K562 (cell line): Measurements from ENCODE around the gene PRKCQ. TPM values are rescaled to one million over a fixed set of nuclear protein-coding genes. Genes with fewer than 3 reads are reported as not detected.

ENCODE experiments used
- ATAC-seq: fragments of 200-7000 bp; cut with Tn5 transposase; 3 replicates; pipeline ENCODE4 v1.9.1; 2020; ENCODE audit warnings: moderate library complexity
- BruUV-seq: library from RNA; stranded (reverse); fragments of 400-500 nt; replicated peaks from 2 replicates; lab custom pipeline; 2021; lab: Mats Ljungman, UMichigan
- CTCF ChIA-PET: fragments of 300-600 bp; formaldehyde crosslinking; extraction: SDS; loops from one replicate; lab custom pipeline; 2021; ENCODE audit warnings: low intra/inter-chr PET ratio; lab: Yijun Ruan, JAX
- POLR2A ChIA-PET: fragments of 300-600, 350-650 bp; sonication (Branson Sonifier 250); formaldehyde crosslinking; extraction: SDS; loops from one replicate; lab custom pipeline; 2021; ENCODE audit warnings: antibody characterized with exemption, inconsistent platforms; lab: Yijun Ruan, JAX
- DNase-seq, 4 experiments: peaks; one replicate each; pipeline versions ENCODE4 v3.0.0 to v3.0.0-alpha.2; 2011 to 2018; ENCODE audit warnings: low spot score in 3 of 4, mixed read lengths in 3 of 4; ENCODE audit errors: extremely low read depth in 1 of 4
- FAIRE-seq: peaks from 2 replicates; lab custom pipeline; 2011; peaks lifted over from hg19 to GRCh38; lab: Jason Lieb, UNC
- H2AFZ ChIP-seq: 2 replicates; pipeline ENCODE4 v1.6.0; 2011; ENCODE audit warnings: low read depth, low read length, control low read depth, inconsistent platforms
- H3K27ac ChIP-seq: fragments of 200-600 bp; 3 replicates; pipeline ENCODE4 v1.8.0; 2011; ENCODE audit warnings: low read depth, mild to moderate bottlenecking, control low read depth, inconsistent platforms, low read length, moderate library complexity, mixed read lengths; ENCODE audit errors: extremely low read depth
- H3K27me3 ChIP-seq, 2 experiments: fragments of 300-600 bp in 1 of 2; 2 replicates in 1 of 2; 3 replicates in 1 of 2; pipeline versions ENCODE4 v1.6.0 to v1.8.0; 2011; ENCODE audit warnings: inconsistent platforms in 2 of 2, low read length in 2 of 2, mild to moderate bottlenecking in 1 of 2, mixed read lengths in 1 of 2, moderate library complexity in 1 of 2; ENCODE audit not compliant: control insufficient read depth in 2 of 2, insufficient read depth in 2 of 2
- H3K36me3 ChIP-seq: fragments of 300-600 bp; 3 replicates; pipeline ENCODE4 v1.8.0; 2011; ENCODE audit warnings: mild to moderate bottlenecking, low read length, inconsistent platforms; ENCODE audit not compliant: control insufficient read depth, insufficient read depth
- H3K4me1 ChIP-seq, 2 experiments: fragments of 200-600 bp in 1 of 2; replicated peaks in 1 of 2; 2 replicates in 1 of 2; 3 replicates in 1 of 2; pipeline versions ENCODE4 v1.5.1 to v1.8.0; 2011; ENCODE audit warnings: inconsistent platforms in 2 of 2, low read length in 2 of 2, mild to moderate bottlenecking in 1 of 2, mixed read lengths in 1 of 2, moderate library complexity in 1 of 2; ENCODE audit not compliant: control insufficient read depth in 2 of 2, insufficient read depth in 2 of 2
- H3K4me2 ChIP-seq: 2 replicates; pipeline ENCODE4 v1.6.1; 2011; ENCODE audit warnings: low read length, control low read depth, inconsistent platforms, mixed read lengths; ENCODE audit not compliant: insufficient read depth
- H3K4me3 ChIP-seq: fragments of 200-600 bp; sonication (generic), shearing (Covaris generic); 2 replicates; pipeline ENCODE4 v1.5.1; 2016; ENCODE audit warnings: control low read depth, inconsistent platforms
- H3K79me2 ChIP-seq: fragments of 200-600 bp; 3 replicates; pipeline ENCODE4 v1.8.0; 2011; ENCODE audit warnings: low read length, inconsistent platforms; ENCODE audit not compliant: control insufficient read depth, insufficient read depth
- H3K9ac ChIP-seq, 2 experiments: 2 replicates each; pipeline versions ENCODE4 v1.6.0 to v1.6.1; 2011; ENCODE audit warnings: low read depth in 2 of 2, low read length in 2 of 2, control low read depth in 1 of 2, inconsistent platforms in 1 of 2, mild to moderate bottlenecking in 1 of 2, mixed read lengths in 1 of 2; ENCODE audit not compliant: insufficient read depth in 1 of 2
- H3K9me1 ChIP-seq: one replicate; pipeline ENCODE4 v1.6.0; 2011; ENCODE audit warnings: inconsistent platforms, mild to moderate bottlenecking, low read length, moderate library complexity; ENCODE audit not compliant: control insufficient read depth, insufficient read depth
- H3K9me3 ChIP-seq: replicated peaks from 2 replicates; pipeline ENCODE4 v1.5.1; 2011; ENCODE audit warnings: low read depth, low read length, inconsistent platforms; ENCODE audit not compliant: control insufficient read depth, insufficient read depth
- H4K20me1 ChIP-seq: replicated peaks from 2 replicates; pipeline ENCODE4 v1.6.1; 2011; ENCODE audit warnings: low read length, inconsistent platforms, mixed read lengths; ENCODE audit not compliant: control insufficient read depth, insufficient read depth
- CTCF ChIP-seq, 3 experiments: IDR thresholded peaks in 2 of 3; conservative IDR thresholded peaks in 1 of 3; 2 replicates each; pipeline ENCODE4 v1.5.1; 2011 to 2012; ENCODE audit warnings: low read length in 3 of 3, mild to moderate bottlenecking in 3 of 3, control low read depth in 2 of 3, improper control_type of control experiment in 1 of 3, inconsistent platforms in 1 of 3, low read depth in 1 of 3, mixed read lengths in 1 of 3, moderate library complexity in 1 of 3; ENCODE audit not compliant: insufficient read depth in 2 of 3
- KLF16 ChIP-seq: IDR thresholded peaks from 2 replicates; pipeline ENCODE4 v1.6.1; 2016; ENCODE audit warnings: antibody characterized with exemption
- TAF7 ChIP-seq: fragments of 450-650 bp; IDR thresholded peaks from 2 replicates; pipeline ENCODE4 v1.6.1; 2016; ENCODE audit warnings: missing genetic modification characterization, missing compliant biosample characterization
- ZBED1 ChIP-seq: IDR thresholded peaks from 2 replicates; pipeline ENCODE4 v1.6.1; 2014
- ZSCAN29 ChIP-seq: fragments of 450-650 bp; IDR thresholded peaks from 2 replicates; pipeline ENCODE4 v1.6.1; 2017
- WGBS: fragments of 100-300 bp; shearing (Covaris generic); methylation state at CpG from one replicate; pipeline ENCODE4 v1.1.6; 2016; ENCODE audit warnings: low coverage, mixed read lengths; ENCODE audit not compliant: insufficient coverage; ENCODE audit errors: missing lambda C conversion rate; 5-methylcytosine and 5-hydroxymethylcytosine counted together
- in situ Hi-C: fragments of 300-500 bp; cut with MboI; formaldehyde crosslinking; loops from 4 replicates; pipeline ENCODE4 v1.15.0; 2018; ENCODE audit warnings: inconsistent platforms, mixed read lengths
- intact Hi-C: fragments of 100-400 bp; cut with micrococcal nuclease; formaldehyde crosslinking; loops from 2 replicates; pipeline ENCODE4 v1.14.2; 2022
- polyA plus RNA-seq, 8 experiments: library from polyadenylated mRNA; depleted of rRNA in 4 of 8; stranded (reverse) in 5 of 8; unstranded in 3 of 8; fragments of >200 nt; fragmentation: Nextera tagmentation in 2 of 8; fragmentation: Illumina TruSeq in 1 of 8; extraction: Ambion mirVana in 2 of 8; extraction: Trizol in 1 of 8; gene quantifications; 2 replicates each; pipeline versions ENCODE4 v1.2.1 to v1.2.3, GENCODE V29; 2011 to 2014; ENCODE audit warnings: inconsistent platforms in 1 of 8, missing spikeins in 1 of 8
- total RNA-seq, 7 experiments: library from RNA; depleted of rRNA in 6 of 7; stranded (reverse); fragments of >200 nt in 6 of 7; fragmentation: Illumina TruSeq in 2 of 7; extraction: Trizol in 2 of 7; gene quantifications; 2 replicates each; pipeline versions ENCODE4 v1.2.1 to v1.2.3, GENCODE V29; 2011 to 2021; ENCODE audit warnings: low replicate concordance in 1 of 7

PRKCQ gene
- total and polyA plus RNA-seq, 9 of the 15 experiments (the other 6 are each of a cell fraction or from before 2014, with no cell fraction given): 4.4 to 23.3 (median 14.6) TPM

- H3K9me3 ChIP-seq: no peaks in the 10 kb centered on the region
- ATAC-seq (no peak), FAIRE-seq (no peak), DNase-seq (no peak)
- ChIA-PET POLR2A (interaction anchor here (1.3 kb wide), 1 partner anchor 17 kb away, joined by 3 read pairs; no protein-coding TSS in a partner anchor), CTCF (no interaction called here)
- no peaks in the 10 kb centered on the region for H3K9me1 ChIP-seq
- no peak for TF ChIP-seq CTCF (IDR thresholded peaks at IDR 0.05 in 2 of 3, conservative IDR thresholded peaks at IDR 0.05 in 1 of 3; ENCODE audit: insufficient read depth in 2 of 3, low read depth in 1 of 3, low read length in 3 of 3)
- no peak for TF ChIP-seq KLF16
- TF ChIP-seq TAF7 (tag): no peak
- TF ChIP-seq ZSCAN29: no peak
- no peak for TF ChIP-seq ZBED1
- WGBS: 57% methylated on average over 3 of the region's 4 CpGs
- no peak overlapping the region for H3K4me2 ChIP-seq
- intact Hi-C loops: no loop called here
- no peaks in the 10 kb centered on the region for H3K79me2 ChIP-seq
- H4K20me1 ChIP-seq: no peaks in the 10 kb centered on the region
- H3K4me1 ChIP-seq: no peaks in the 10 kb centered on the region
- H3K4me3 ChIP-seq: no peak overlapping the region
- H3K9ac ChIP-seq: no peak overlapping the region
- in situ Hi-C loops: no loop called here
- H2AFZ ChIP-seq: no peak overlapping the region
- no peaks in the 10 kb centered on the region for H3K27me3 ChIP-seq
- BruUV-seq: no TSS peak
- peaks cover 19% of the 10 kb centered on the region for H3K36me3 ChIP-seq
- no peak overlapping the region for H3K27ac ChIP-seq
These were observed 89.5 kb downstream of the PRKCQ start for GRCh38 chr10:6490614-6491013.
